ENCODE measurements around the gene CD207.

Gene CD207

DNA sequence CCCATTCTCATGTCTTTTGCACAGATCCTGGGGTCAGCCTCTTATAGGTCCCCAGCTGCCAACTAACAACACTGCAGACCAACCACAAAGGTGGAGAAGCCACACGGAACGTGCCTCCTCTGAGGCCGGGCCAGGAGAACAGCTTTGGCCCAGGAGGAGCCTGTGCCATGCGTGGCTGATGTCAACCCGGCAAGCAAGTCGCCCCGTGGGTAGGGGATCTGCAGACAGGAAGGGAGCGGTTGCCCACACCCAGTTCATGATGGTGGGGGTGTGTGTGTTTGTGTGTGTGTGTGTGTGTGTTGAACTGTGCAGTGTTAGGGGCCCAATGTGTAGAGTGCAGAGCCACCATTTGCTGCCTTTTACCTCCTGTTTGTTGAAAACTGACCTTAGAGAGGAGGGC is 12.8 kb downstream of the CD207 start:
- peaks cover 0 to 5% (median 0%) of the 10 kb centered on the region in 5 experiments for H3K27me3 ChIP-seq (replicated peaks in 2 of 5; ENCODE audit: control insufficient read depth in 4 of 5, insufficient read depth in 5 of 5, low read length in 4 of 5)
- POLR2A ChIA-PET, result no interaction called here

DNA sequence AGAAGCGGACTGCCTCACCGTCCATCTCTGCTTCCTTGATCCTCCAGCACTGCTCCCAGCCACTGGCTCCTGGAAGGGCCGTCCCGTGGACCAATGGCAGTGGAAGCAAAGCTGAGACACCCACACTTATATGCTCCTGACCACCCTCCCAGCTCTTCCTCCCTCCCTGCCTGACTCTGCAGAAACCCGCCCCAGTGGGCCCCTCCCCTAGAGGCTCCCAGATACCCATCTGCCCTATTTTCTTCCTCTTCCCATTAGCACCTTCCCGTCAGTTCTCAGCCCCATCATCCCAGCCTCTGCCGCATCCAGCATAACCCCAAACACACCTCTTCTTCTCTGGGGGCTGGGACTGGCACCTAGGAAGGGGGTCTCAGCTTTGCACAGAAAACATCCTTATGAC is 15.1 kb downstream of the CD207 start, which contains the start of gene CLEC4F:
Gene CLEC4F (minus strand): TSS at position 101 of the 400 bp plus-strand sequence. CDS start 76 bp downstream, at position 25.
- no peak for DNase-seq
- H3K4me1 ChIP-seq (ENCODE audit: control extremely low read depth in 1 of 4, control insufficient read depth in 4 of 4, insufficient read depth in 4 of 4, low read length in 3 of 4), result no peaks in the 10 kb centered on the region
- H3K36me3 ChIP-seq (ENCODE audit: control insufficient read depth in 4 of 4, insufficient read depth in 4 of 4, low read length in 3 of 4), result no peaks in the 10 kb centered on the region
- ChIA-PET CTCF (interaction anchor here (0.7 kb wide), 1 partner anchor 50 kb away, joined by 3 read pairs; no protein-coding TSS in a partner anchor), POLR2A (no interaction called here)
- no peak within 1 kb of the TSS for H3K27ac ChIP-seq (ENCODE audit: insufficient read depth in 1 of 2, low read depth in 1 of 2, low read length in 2 of 2, poor library complexity in 1 of 2, severe bottlenecking in 2 of 2)
- H3K9me3 ChIP-seq (ENCODE audit: control extremely low read depth in 1 of 5, control insufficient read depth in 4 of 5, insufficient read depth in 2 of 5, low read depth in 1 of 5, low read length in 4 of 5), result no peaks in the 10 kb centered on the region
- peaks cover 0 to 11% (median 4%) of the 10 kb centered on the region in 5 experiments for H3K27me3 ChIP-seq (replicated peaks in 2 of 5; ENCODE audit: control insufficient read depth in 4 of 5, insufficient read depth in 5 of 5, low read length in 4 of 5)
- H3K4me3 ChIP-seq (ENCODE audit: control insufficient read depth in 1 of 7, extremely low read depth in 1 of 7, insufficient read depth in 4 of 7, low read depth in 2 of 7, low read length in 6 of 7), result no peak within 1 kb of the TSS
- WGBS (ENCODE audit: insufficient coverage), result 81% methylated on average over 7 of the region's 7 CpGs

More for the DNA sequence above, 12.8 kb downstream of the CD207 start:
- H3K36me3 ChIP-seq (ENCODE audit: control insufficient read depth in 4 of 4, insufficient read depth in 4 of 4, low read length in 3 of 4), result no peaks in the 10 kb centered on the region
- CTCF ChIA-PET, result interaction anchor here (1.4 kb wide), 1 partner anchor 10 kb away, joined by 4 read pairs; no protein-coding TSS in a partner anchor
- no peaks in the 10 kb centered on the region for H3K9me3 ChIP-seq (ENCODE audit: control extremely low read depth in 1 of 5, control insufficient read depth in 4 of 5, insufficient read depth in 2 of 5, low read depth in 1 of 5, low read length in 4 of 5)
- H3K4me3 ChIP-seq (ENCODE audit: control insufficient read depth in 1 of 7, extremely low read depth in 1 of 7, insufficient read depth in 4 of 7, low read depth in 2 of 7, low read length in 6 of 7), result no peak overlapping the region
- peaks cover 0 to 2% (median 0%) of the 10 kb centered on the region in 4 experiments for H3K4me1 ChIP-seq (ENCODE audit: control extremely low read depth in 1 of 4, control insufficient read depth in 4 of 4, insufficient read depth in 4 of 4, low read length in 3 of 4)
- H3K27ac ChIP-seq (ENCODE audit: insufficient read depth in 1 of 2, low read depth in 1 of 2, low read length in 2 of 2, poor library complexity in 1 of 2, severe bottlenecking in 2 of 2), result no peak overlapping the region
- peak in 1 of 3 donors; percentile 8 for DNase-seq
- 61% methylated on average over 7 of the region's 8 CpGs for whole genome bisulfite sequencing (ENCODE audit: insufficient coverage)

- ChIA-PET CTCF (no interaction called here), POLR2A (no interaction called here)
- Histone ChIP-seq H3K4me1 (ENCODE audit: control extremely low read depth in 1 of 4, control insufficient read depth in 4 of 4, insufficient read depth in 4 of 4, low read length in 3 of 4) (no peaks in the 10 kb centered on the region), H3K4me3 (ENCODE audit: control insufficient read depth in 1 of 7, extremely low read depth in 1 of 7, insufficient read depth in 4 of 7, low read depth in 2 of 7, low read length in 6 of 7) (no peak overlapping the region), H3K9me3 (ENCODE audit: control extremely low read depth in 1 of 5, control insufficient read depth in 4 of 5, insufficient read depth in 2 of 5, low read depth in 1 of 5, low read length in 4 of 5) (no peaks in the 10 kb centered on the region), H3K27me3 (replicated peaks in 2 of 5; ENCODE audit: control insufficient read depth in 4 of 5, insufficient read depth in 5 of 5, low read length in 4 of 5) (peaks cover 0 to 11% (median 4%) of the 10 kb centered on the region in 5 experiments), H3K27ac (ENCODE audit: insufficient read depth in 1 of 2, low read depth in 1 of 2, low read length in 2 of 2, poor library complexity in 1 of 2, severe bottlenecking in 2 of 2) (no peak overlapping the region), H3K36me3 (ENCODE audit: control insufficient read depth in 4 of 4, insufficient read depth in 4 of 4, low read length in 3 of 4) (no peaks in the 10 kb centered on the region)
- no peak for DNase-seq
- WGBS (ENCODE audit: insufficient coverage), result 100% methylated on average over 3 of the region's 3 CpGs
Measured at GRCh38 chr2:70817284-70817954, 18.2 kb downstream of the CD207 start.

GRCh38 chr2:70816726-70817125 is 18.9 kb downstream of the CD207 start:
- H3K27ac ChIP-seq (ENCODE audit: insufficient read depth in 1 of 2, low read depth in 1 of 2, low read length in 2 of 2, poor library complexity in 1 of 2, severe bottlenecking in 2 of 2), result no peak overlapping the region
- H3K4me3 ChIP-seq (ENCODE audit: control insufficient read depth in 1 of 7, extremely low read depth in 1 of 7, insufficient read depth in 4 of 7, low read depth in 2 of 7, low read length in 6 of 7), result no peak overlapping the region
- H3K4me1 ChIP-seq (ENCODE audit: control extremely low read depth in 1 of 4, control insufficient read depth in 4 of 4, insufficient read depth in 4 of 4, low read length in 3 of 4), result no peaks in the 10 kb centered on the region
- CTCF ChIA-PET, result interaction anchor here (2.3 kb wide), 1 partner anchor 28 kb away, joined by 11 read pairs; the partner anchor contains the start of gene FIGLA
- 80% methylated on average over 5 of the region's 5 CpGs for WGBS (ENCODE audit: insufficient coverage)
- peaks cover 0 to 11% (median 4%) of the 10 kb centered on the region in 5 experiments for H3K27me3 ChIP-seq (replicated peaks in 2 of 5; ENCODE audit: control insufficient read depth in 4 of 5, insufficient read depth in 5 of 5, low read length in 4 of 5)
- H3K9me3 ChIP-seq (ENCODE audit: control extremely low read depth in 1 of 5, control insufficient read depth in 4 of 5, insufficient read depth in 2 of 5, low read depth in 1 of 5, low read length in 4 of 5), result no peaks in the 10 kb centered on the region
- DNase-seq, result no peak
- POLR2A ChIA-PET, result no interaction called here
- H3K36me3 ChIP-seq (ENCODE audit: control insufficient read depth in 4 of 4, insufficient read depth in 4 of 4, low read length in 3 of 4), result no peaks in the 10 kb centered on the region

DNA sequence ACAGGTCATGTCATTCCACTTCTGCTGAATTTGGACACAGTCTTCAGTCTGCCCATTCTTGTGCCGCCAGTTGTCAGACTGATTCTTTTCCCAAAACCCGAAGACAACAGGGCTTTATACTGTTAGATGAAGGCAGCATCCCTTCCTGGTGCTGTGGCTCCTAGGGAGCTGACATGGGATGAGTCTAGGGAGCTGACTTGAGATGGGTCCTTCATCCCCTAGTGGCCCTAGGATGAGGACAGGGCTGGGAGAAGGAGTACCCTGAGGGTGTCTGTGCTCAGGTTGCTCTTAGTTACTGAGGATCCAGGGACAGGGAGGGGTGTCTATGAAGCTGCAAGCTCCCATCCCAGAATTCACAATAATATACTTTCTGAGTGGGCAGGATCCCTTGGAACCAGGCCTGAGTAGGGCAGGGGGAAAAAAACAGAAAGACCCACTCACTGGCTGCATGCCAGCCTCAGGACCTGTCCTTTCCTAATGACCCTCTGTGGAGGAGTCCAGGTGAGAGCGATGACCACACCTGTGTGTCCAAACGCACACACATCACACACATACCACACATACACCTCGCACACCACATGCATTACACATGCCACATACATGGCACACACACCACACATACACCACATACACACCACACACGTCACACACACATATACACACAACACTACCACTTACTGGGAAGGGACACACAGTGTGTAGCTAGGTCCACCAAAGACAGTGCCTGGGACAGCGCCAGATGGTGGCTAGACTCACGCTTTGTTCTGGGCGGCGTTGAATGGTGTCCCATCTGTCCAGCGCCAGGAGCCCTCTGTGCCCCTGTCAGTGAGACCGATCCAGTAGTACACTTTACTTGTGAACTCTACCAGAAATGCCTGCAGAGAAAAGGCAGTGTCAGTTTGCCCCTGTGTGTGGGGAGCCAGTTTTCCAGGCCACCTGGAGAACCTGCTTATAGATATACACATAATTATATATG is 26.3 kb downstream of the CD207 start:
- DNase-seq, result no peak
- H3K36me3 ChIP-seq (ENCODE audit: control insufficient read depth in 4 of 4, insufficient read depth in 4 of 4, low read length in 3 of 4), result no peaks in the 10 kb centered on the region
- peaks cover 0 to 10% (median 4%) of the 10 kb centered on the region in 5 experiments for H3K27me3 ChIP-seq (replicated peaks in 2 of 5; ENCODE audit: control insufficient read depth in 4 of 5, insufficient read depth in 5 of 5, low read length in 4 of 5)
- no peaks in the 10 kb centered on the region for H3K9me3 ChIP-seq (ENCODE audit: control extremely low read depth in 1 of 5, control insufficient read depth in 4 of 5, insufficient read depth in 2 of 5, low read depth in 1 of 5, low read length in 4 of 5)
- no peak overlapping the region for H3K4me3 ChIP-seq (ENCODE audit: control insufficient read depth in 1 of 7, extremely low read depth in 1 of 7, insufficient read depth in 4 of 7, low read depth in 2 of 7, low read length in 6 of 7)
- 99% methylated on average over 11 of the region's 12 CpGs for WGBS (ENCODE audit: insufficient coverage)
- H3K4me1 ChIP-seq (ENCODE audit: control extremely low read depth in 1 of 4, control insufficient read depth in 4 of 4, insufficient read depth in 4 of 4, low read length in 3 of 4), result no peaks in the 10 kb centered on the region
- ChIA-PET POLR2A (no interaction called here), CTCF (interaction anchor here (1.0 to 1.2 kb wide), 2 partner anchors 20 to 43 kb away, joined by 3 to 4 read pairs; no protein-coding TSS in a partner anchor)
- no peak overlapping the region for H3K27ac ChIP-seq (ENCODE audit: insufficient read depth in 1 of 2, low read depth in 1 of 2, low read length in 2 of 2, poor library complexity in 1 of 2, severe bottlenecking in 2 of 2)

DNA sequence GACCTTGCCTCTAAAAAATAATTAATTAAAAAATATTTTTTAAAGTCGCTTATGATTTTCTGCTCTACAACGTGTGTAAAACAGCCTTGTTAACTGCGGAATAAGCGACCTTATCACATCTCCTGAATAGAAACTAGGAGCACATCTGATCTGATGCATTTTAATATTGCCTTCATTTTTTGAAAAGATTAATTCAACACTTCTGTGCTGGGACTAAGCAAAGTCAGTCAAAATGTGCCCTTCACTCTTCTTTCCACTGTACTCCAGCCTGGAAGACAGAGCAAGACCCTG is 27.8 kb downstream of the CD207 start:
- CTCF ChIA-PET, result no interaction called here
- no peaks in the 10 kb centered on the region for H3K36me3 ChIP-seq (ENCODE audit: control insufficient read depth in 4 of 4, insufficient read depth in 4 of 4, low read length in 3 of 4)

More for the DNA sequence above, 27.8 kb downstream of the CD207 start:
- POLR2A ChIA-PET, result no interaction called here
- H3K4me3 ChIP-seq (ENCODE audit: control insufficient read depth in 1 of 7, extremely low read depth in 1 of 7, insufficient read depth in 4 of 7, low read depth in 2 of 7, low read length in 6 of 7), result no peak overlapping the region
- WGBS (ENCODE audit: insufficient coverage), result 100% methylated on average over 3 of the region's 4 CpGs
- no peak for DNase-seq
- peaks cover 0 to 10% (median 4%) of the 10 kb centered on the region in 5 experiments for H3K27me3 ChIP-seq (replicated peaks in 2 of 5; ENCODE audit: control insufficient read depth in 4 of 5, insufficient read depth in 5 of 5, low read length in 4 of 5)
- no peak overlapping the region for H3K27ac ChIP-seq (ENCODE audit: insufficient read depth in 1 of 2, low read depth in 1 of 2, low read length in 2 of 2, poor library complexity in 1 of 2, severe bottlenecking in 2 of 2)
- H3K4me1 ChIP-seq (ENCODE audit: control extremely low read depth in 1 of 4, control insufficient read depth in 4 of 4, insufficient read depth in 4 of 4, low read length in 3 of 4), result no peaks in the 10 kb centered on the region
- no peaks in the 10 kb centered on the region for H3K9me3 ChIP-seq (ENCODE audit: control extremely low read depth in 1 of 5, control insufficient read depth in 4 of 5, insufficient read depth in 2 of 5, low read depth in 1 of 5, low read length in 4 of 5)

Measured in common myeloid progenitor, CD34-positive (primary cell).